Measurements from ENCODE around the gene TFEB. TPM values are rescaled to one million over a fixed set of nuclear protein-coding genes. Genes with fewer than 3 reads are reported as not detected.

TFEB gene
- total RNA-seq, 1 donor from 2014 or later = 3.1 TPM

DNA sequence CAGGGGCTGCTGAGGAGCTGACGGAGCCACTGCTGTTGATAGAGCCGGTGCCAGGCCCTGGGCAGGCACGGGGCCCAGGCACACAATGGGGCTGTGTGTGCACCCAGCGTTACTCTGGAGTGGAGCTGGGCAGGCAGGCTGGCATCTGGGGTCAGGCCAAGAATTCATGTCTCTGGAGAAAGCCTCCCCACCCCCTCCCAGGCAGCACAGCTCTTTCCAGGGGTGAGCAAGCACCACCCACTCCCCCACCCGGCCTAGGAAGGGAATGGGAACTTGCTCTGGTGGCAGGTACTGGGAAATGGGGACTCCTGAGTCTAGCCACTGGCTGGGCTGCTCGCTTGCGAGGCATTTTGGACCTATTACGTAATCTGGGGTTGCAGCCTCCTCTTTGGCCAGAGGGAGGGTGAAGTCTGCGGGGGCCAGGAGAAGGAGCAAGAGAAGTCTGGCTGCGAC lies 22.7 kb downstream of the TFEB start:
- Mint-ChIP-seq H3K27me3 (ENCODE audit: unreplicated experiment) (peaks cover 8% of the 10 kb centered on the region), H3K4me3 (ENCODE audit: unreplicated experiment) (no peak overlapping the region), H3K27ac (ENCODE audit: unreplicated experiment) (no peak overlapping the region), H3K4me1 (ENCODE audit: low read depth, unreplicated experiment) (no peaks in the 10 kb centered on the region), H3K9me3 (ENCODE audit: unreplicated experiment) (peaks cover 6% of the 10 kb centered on the region), H3K36me3 (ENCODE audit: unreplicated experiment) (no peaks in the 10 kb centered on the region)
- TF ChIP-seq, protein P1, sequence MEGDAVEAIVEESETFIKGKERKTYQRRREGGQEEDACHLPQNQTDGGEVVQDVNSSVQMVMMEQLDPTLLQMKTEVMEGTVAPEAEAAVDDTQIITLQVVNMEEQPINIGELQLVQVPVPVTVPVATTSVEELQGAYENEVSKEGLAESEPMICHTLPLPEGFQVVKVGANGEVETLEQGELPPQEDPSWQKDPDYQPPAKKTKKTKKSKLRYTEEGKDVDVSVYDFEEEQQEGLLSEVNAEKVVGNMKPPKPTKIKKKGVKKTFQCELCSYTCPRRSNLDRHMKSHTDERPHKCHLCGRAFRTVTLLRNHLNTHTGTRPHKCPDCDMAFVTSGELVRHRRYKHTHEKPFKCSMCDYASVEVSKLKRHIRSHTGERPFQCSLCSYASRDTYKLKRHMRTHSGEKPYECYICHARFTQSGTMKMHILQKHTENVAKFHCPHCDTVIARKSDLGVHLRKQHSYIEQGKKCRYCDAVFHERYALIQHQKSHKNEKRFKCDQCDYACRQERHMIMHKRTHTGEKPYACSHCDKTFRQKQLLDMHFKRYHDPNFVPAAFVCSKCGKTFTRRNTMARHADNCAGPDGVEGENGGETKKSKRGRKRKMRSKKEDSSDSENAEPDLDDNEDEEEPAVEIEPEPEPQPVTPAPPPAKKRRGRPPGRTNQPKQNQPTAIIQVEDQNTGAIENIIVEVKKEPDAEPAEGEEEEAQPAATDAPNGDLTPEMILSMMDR (IDR thresholded peaks at IDR 0.05; ENCODE audit: partially characterized antibody, unreplicated experiment) = no peak
- no peak for DNase-seq

DNA sequence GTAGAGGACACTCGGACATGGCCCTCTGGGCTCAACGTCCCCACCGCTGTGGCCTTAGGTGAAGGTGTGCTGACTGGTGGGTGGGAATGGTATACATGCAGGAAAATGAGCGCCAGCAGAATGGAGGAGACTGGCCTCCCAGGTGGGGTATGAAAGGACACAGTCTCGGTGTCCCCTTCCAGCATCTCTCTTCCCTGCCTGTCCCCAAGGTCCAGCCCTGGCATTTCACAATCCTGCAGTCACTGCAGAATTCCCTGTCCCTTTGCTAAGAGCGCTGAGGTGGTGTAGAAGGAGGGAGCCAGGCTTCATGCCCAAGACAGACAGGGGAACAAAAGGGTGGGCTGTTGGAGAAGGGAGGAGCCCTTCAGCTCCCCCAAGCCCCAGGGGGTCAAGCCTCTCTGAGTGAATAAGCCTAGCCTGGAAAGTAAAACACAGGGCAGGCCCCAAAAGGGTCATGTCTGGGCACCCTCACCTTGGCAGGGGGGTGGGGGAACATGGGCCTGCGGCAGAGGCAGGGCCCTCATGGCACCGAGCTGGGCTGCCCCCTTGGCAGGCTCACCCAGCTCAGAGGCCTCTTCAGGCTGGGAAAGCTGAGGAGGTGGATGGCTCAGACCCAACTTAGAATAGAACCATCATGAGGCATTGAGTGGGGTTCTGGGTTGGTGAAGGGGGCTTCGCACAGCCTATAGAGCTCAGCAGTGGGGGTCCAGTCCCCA lies 23.9 kb downstream of the TFEB start:
- Mint-ChIP-seq H3K27me3 (ENCODE audit: unreplicated experiment) (peaks cover 13% of the 10 kb centered on the region), H3K9me3 (ENCODE audit: unreplicated experiment) (peaks cover 6% of the 10 kb centered on the region), H3K4me1 (ENCODE audit: low read depth, unreplicated experiment) (no peaks in the 10 kb centered on the region), H3K27ac (ENCODE audit: unreplicated experiment) (no peak overlapping the region), H3K36me3 (ENCODE audit: unreplicated experiment) (no peaks in the 10 kb centered on the region), H3K4me3 (ENCODE audit: unreplicated experiment) (no peak overlapping the region)
- DNase-seq = no peak
- TF ChIP-seq, protein P1 (IDR thresholded peaks at IDR 0.05; ENCODE audit: partially characterized antibody, unreplicated experiment) = no peak

DNA sequence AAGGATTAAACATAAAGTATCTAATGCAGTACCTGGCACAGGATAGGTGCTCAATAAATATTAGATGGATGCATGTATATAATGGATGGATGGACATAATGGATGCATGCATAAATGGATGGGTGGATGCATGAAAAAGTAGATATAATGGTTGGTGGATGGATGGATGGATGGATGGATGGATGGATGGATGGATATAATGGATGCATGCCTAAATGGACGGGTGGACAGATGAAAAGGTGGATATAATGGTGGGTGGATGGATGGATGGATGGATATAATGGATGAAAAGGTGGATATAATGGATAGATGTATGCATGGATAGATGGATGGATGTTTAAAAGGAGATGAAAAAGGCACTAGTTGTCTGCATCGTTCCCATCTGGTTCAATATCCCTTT lies 26.0 kb downstream of the TFEB start:
- Mint-ChIP-seq H3K27ac (ENCODE audit: unreplicated experiment) (no peak overlapping the region), H3K4me1 (ENCODE audit: low read depth, unreplicated experiment) (no peaks in the 10 kb centered on the region), H3K9me3 (ENCODE audit: unreplicated experiment) (peaks cover 7% of the 10 kb centered on the region), H3K4me3 (ENCODE audit: unreplicated experiment) (no peak overlapping the region), H3K36me3 (ENCODE audit: unreplicated experiment) (no peaks in the 10 kb centered on the region), H3K27me3 (ENCODE audit: unreplicated experiment) (peaks cover 13% of the 10 kb centered on the region)
- DNase-seq = no peak
- TF ChIP-seq, protein P1 (IDR thresholded peaks at IDR 0.05; ENCODE audit: partially characterized antibody, unreplicated experiment) = no peak

DNA sequence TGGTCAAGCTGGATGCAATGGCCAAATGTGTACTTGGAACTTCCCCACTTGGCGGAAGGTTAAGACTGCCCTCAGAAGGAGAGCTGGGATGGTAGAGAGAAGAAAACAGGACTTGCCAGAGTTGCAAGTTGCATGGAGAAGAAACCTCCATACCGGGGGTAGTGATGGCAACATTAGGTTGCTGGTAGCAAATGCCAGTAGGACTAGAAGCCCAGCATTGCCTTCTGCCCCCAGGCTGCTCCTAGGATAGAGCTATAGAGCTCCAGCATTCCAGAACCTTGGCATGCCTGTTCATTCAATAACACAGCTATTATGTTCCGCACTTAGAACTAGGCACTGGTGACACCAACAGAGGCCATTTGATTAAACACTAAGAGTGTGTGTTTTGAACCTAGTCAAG lies 26.6 kb downstream of the TFEB start:
- peaks cover 13% of the 10 kb centered on the region for H3K27me3 Mint-ChIP-seq (ENCODE audit: unreplicated experiment)
- no peaks in the 10 kb centered on the region for H3K4me1 Mint-ChIP-seq (ENCODE audit: low read depth, unreplicated experiment)
- H3K27ac Mint-ChIP-seq (ENCODE audit: unreplicated experiment) = no peak overlapping the region
- H3K36me3 Mint-ChIP-seq (ENCODE audit: unreplicated experiment) = no peaks in the 10 kb centered on the region
- no peak overlapping the region for H3K4me3 Mint-ChIP-seq (ENCODE audit: unreplicated experiment)
- TF ChIP-seq, protein P1 (IDR thresholded peaks at IDR 0.05; ENCODE audit: partially characterized antibody, unreplicated experiment) = no peak
- H3K9me3 Mint-ChIP-seq (ENCODE audit: unreplicated experiment) = peaks cover 3% of the 10 kb centered on the region
- no peak for DNase-seq

DNA sequence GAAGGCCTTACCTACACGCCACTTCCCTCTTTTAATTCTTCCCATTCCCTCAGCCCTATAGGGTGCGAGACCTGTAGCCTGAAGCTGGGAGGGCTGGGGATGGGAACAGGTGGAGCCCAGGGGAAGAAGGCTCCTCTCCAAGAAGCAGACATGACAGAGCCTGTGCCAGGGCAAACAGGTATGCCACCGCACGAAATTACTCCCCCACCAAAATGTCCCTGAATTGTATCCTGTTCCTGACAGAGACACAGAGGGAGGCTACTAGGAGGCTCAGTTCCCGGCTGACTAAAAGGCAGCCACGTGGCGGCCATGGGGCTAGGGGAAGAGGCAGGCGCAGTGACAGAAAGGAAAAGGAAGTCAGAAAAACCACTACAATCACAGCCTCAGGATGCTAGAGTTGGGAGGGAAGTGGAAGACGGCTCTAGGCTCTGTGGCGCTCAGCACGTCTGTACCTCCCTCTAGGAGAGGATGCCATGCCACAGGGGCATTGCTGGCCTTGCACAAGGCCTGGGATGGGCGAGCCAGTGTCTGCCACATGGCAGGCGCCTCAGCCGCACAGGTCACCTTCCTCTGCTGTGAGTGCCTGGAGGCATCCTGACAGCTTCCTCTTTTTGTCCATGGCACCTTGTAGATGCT lies 27.7 kb downstream of the TFEB start:
- no peak overlapping the region for H3K4me3 Mint-ChIP-seq (ENCODE audit: unreplicated experiment)
- no peaks in the 10 kb centered on the region for H3K4me1 Mint-ChIP-seq (ENCODE audit: low read depth, unreplicated experiment)
- H3K9me3 Mint-ChIP-seq (ENCODE audit: unreplicated experiment) = peaks cover 3% of the 10 kb centered on the region
- no peaks in the 10 kb centered on the region for H3K36me3 Mint-ChIP-seq (ENCODE audit: unreplicated experiment)
- DNase-seq = no peak
- no peak overlapping the region for H3K27ac Mint-ChIP-seq (ENCODE audit: unreplicated experiment)
- peaks cover 15% of the 10 kb centered on the region for H3K27me3 Mint-ChIP-seq (ENCODE audit: unreplicated experiment)
- TF ChIP-seq, protein P1 (IDR thresholded peaks at IDR 0.05; ENCODE audit: partially characterized antibody, unreplicated experiment) = no peak

Measured in glutamatergic neuron (in vitro differentiated cells).